ENCODE data around the gene YPEL3.

YPEL3 gene

GRCh38 chr16:30054451-30054850, 41.6 kb downstream of the YPEL3 start:
- Mint-ChIP-seq H3K4me3 (peak overlapping the region in 1 of 2 donors; percentile 33), H3K9me3 (no peaks in the 10 kb centered on the region), H3K27me3 (peaks cover 16% of the 10 kb centered on the region), H3K4me1 (peaks cover 42% of the 10 kb centered on the region), H3K27ac (no peak overlapping the region)
- no peak for DNase-seq
- ATAC-seq, result no peak

- Mint-ChIP-seq H3K27me3 (peaks cover 16% of the 10 kb centered on the region), H3K4me3 (peak overlapping the region; percentile 88 to 92), H3K4me1 (peaks cover 42% of the 10 kb centered on the region), H3K9me3 (no peaks in the 10 kb centered on the region), H3K27ac (no peak overlapping the region)
- DNase-seq (no peak), ATAC-seq (peak; percentile 56)
These were observed 42.5 kb downstream of the YPEL3 start for GRCh38 chr16:30053376-30054015.

GRCh38 chr16:30052671-30053372, 43.2 kb downstream of the YPEL3 start:
- Mint-ChIP-seq H3K4me3 (peak overlapping the region; percentile 88 to 92), H3K27me3 (peaks cover 16% of the 10 kb centered on the region), H3K4me1 (peaks cover 42% of the 10 kb centered on the region), H3K9me3 (no peaks in the 10 kb centered on the region), H3K27ac (peak overlapping the region; percentile 72 to 95)
- ATAC-seq, result peak; percentile 89
- peak; percentile 87 to 94 for DNase-seq

- peaks cover 16% of the 10 kb centered on the region for H3K27me3 Mint-ChIP-seq
- peak overlapping the region; percentile 88 to 92 for H3K4me3 Mint-ChIP-seq
- H3K4me1 Mint-ChIP-seq, result peaks cover 42% of the 10 kb centered on the region
- H3K27ac Mint-ChIP-seq, result peak overlapping the region; percentile 35 to 95
- no peaks in the 10 kb centered on the region for H3K9me3 Mint-ChIP-seq
- DNase-seq (no peak), ATAC-seq (no peak)
These were observed 44.5 kb downstream of the YPEL3 start for GRCh38 chr16:30051518-30051917.

- Mint-ChIP-seq H3K9me3 (no peaks in the 10 kb centered on the region), H3K27me3 (peaks cover 15% of the 10 kb centered on the region), H3K4me1 (peaks cover 36% of the 10 kb centered on the region), H3K27ac (no peak overlapping the region), H3K4me3 (no peak overlapping the region)
- DNase-seq (no peak), ATAC-seq (no peak)
These were observed 46.1 kb downstream of the YPEL3 start for GRCh38 chr16:30049871-30050270.

GRCh38 chr16:30046588-30046987, 49.4 kb downstream of the YPEL3 start:
- Mint-ChIP-seq H3K9me3 (no peaks in the 10 kb centered on the region), H3K4me3 (no peak overlapping the region), H3K27ac (no peak overlapping the region), H3K27me3 (no peaks in the 10 kb centered on the region), H3K4me1 (peaks cover 9% of the 10 kb centered on the region)
- ATAC-seq, result no peak
- DNase-seq, result no peak

- Mint-ChIP-seq H3K4me1 (peaks cover 6% of the 10 kb centered on the region), H3K9me3 (no peaks in the 10 kb centered on the region), H3K27ac (no peak overlapping the region), H3K27me3 (no peaks in the 10 kb centered on the region), H3K4me3 (no peak overlapping the region)
- DNase-seq (no peak), ATAC-seq (peak; percentile 28)
These were observed 49.8 kb downstream of the YPEL3 start for GRCh38 chr16:30046178-30046577.

All from stimulated activated naive CD8-positive, alpha-beta T cell treated with anti-CD3 and anti-CD28 coated beads, Interleukin-15, amount 100 ng/mL, for 72 hours (primary cell).